NCI-H69 (cell line): ENCODE measurements around the gene CRYBG1.
"Not testable (repeated sequence)": the region's sequence is repeated elsewhere in the genome, so short reads cannot be mapped to it uniquely, and the experiment has no call there.

Source experiments
- DNase-seq: peaks from one replicate; lab custom pipeline; 2025; lab: John Stamatoyannopoulos, UW

The CRYBG1 gene

DNA sequence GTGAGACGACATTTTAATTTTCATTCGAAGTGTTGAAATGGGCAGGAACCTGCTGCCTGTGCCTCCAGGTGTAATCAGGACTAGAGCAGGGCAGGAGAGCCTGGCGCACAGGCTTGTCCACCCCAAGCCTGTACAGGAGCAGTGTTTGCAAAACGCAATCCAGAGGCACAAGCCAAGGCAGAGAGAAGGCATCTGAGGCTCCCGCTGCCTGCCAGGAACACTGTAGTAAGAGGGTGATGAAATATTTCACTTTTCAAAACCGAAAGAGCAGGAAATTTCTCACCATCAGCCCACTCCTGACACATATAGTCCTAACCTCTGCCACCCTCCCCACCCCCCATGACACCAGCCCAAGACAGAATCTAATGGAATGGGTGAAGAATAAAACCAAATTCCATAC is 136.3 kb downstream of the CRYBG1 start:
- no peak for DNase-seq

DNA sequence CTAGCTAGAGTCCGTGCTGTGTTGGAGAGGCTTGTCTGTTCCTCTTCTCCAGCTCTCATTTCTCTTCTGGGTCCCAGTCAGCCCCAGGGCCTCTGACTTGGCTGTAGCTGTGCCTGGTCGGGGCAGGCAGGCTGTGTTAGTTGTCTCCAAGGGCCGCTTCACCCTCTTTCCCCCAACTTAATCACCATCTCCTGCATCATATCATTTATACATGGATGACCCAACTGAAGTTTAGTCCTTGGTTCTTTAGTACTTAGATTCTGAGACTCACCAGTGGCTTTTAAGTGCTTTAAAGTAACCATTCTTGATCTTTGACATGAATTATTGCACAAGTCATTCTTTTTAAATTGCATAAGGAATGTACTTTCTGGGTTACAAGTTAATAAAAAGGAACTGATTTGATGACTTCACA is 141.4 kb downstream of the CRYBG1 start:
- DNase-seq = no peak

GRCh38 chr6:106502559-106502958 is 142.0 kb downstream of the CRYBG1 start:
- no peak for DNase-seq

- DNase-seq = no peak
These were observed 147.8 kb downstream of the CRYBG1 start for GRCh38 chr6:106508277-106508676.

- DNase-seq = no peak
These were observed 148.3 kb downstream of the CRYBG1 start for GRCh38 chr6:106508834-106509233.

- no peak for DNase-seq
These were observed 149.0 kb downstream of the CRYBG1 start for GRCh38 chr6:106509420-106510089.

DNA sequence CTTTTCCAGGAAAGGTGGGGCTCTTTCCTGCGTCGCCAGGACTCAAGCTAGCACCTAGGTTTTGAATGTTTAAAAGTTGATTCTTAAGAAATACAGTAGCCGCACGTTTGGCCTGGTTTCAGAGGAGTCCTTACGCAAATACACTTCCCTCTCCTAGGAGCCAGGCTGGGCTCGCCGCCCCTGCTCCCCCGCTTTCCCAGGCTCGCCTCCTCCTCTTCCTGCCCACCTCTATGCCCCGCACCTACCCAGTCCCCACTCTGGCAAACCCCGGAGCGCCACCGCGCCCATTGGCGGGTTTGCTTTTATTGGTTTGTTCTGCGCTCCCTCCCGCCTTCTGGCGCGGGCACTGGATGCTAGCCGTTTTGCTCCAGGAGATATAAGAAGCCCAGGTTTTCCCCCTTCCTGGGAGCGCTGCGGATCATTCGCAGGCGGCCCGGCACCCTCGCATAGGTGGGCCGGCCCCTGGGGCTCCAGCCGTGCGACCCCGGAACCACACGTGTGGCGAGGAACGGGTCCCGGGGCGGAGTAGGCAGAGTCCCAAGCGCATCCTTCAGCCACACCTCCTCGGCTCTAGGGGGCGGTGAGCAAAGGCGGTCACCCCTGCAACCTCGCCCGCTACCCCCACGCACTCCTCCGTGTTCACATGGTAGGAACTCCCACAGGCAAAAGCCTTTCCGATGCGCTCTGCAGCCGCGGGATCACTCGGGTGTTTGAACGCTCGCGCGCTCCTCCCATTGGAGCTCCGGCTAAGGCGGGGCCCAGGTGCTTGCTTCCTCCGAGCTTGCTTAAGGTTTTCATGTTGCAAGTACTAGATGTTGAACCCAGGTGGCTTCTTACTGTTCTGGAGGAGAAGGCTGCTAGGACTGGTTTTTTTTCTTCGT is 149.8 kb downstream of the CRYBG1 start:
- peak; percentile 93 for DNase-seq

- DNase-seq = peak; percentile 69
These were observed 151.0 kb downstream of the CRYBG1 start for GRCh38 chr6:106511288-106512047.

- DNase-seq = peak; percentile 76
These were observed 151.8 kb downstream of the CRYBG1 start for GRCh38 chr6:106512048-106512967.

DNA sequence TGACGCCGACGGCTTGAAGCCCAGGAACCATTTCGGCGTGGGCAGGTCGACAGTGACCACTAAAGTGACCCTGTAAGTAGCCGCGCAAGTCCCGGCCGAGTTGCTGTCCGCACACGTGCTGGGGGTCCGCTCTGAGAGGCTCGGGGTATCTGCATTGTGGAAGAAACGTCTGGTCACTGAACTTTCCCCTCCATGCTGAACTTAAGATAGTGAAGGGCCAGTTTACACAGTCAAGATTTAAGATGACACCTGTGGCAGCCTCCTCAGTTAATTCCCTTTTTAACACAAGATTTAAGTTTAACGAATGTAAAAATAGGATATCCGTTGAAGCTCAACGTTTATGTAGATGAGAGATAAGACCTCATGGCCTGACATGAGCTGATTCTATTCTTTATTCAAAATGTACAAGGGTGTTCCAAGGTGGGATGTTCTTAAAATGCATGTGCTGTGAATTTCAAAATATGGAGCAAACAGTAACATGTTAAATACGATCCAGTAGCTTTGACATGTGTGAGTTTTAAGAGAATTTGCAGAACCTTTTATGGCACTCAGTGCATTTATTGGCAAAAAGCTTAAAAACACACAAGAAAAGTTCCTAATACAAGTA is 152.6 kb downstream of the CRYBG1 start:
- DNase-seq = no peak

DNA sequence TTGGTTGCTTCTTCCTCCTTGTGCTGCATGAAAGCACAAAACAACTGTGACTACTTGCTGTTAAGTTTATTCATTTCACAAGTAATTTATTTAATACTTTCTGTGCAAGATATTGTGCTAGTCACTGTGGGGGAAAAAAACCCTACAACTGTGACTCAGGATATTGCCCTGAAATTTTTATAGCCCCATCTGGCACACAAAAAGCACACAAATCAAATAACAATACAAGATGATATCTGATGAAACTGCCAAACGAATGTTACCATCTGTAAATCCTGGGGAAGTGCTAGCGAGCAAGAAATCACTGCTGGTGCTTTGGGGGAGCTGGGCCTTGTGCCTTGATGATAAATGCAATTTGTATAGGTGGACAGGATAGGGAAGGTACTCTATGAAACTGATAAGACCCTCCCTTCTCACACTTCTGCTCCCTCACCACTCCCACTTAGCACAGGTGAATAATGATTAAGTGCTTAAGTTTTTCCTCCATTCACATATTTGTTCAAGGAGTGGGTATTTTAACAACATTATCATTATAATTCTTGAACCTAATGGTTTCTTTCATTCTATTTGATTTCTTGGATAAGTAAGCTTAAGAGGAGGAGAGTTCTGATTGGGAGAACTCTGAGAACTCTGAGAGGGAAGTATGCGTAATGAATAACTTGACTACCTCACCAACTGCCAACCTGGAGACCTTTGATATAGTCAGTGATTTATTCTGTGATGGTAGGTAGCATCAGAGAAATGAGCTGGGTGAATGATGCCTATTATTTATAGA is 153.5 kb downstream of the CRYBG1 start:
- peak; percentile 87 for DNase-seq

GRCh38 chr6:106514583-106514885 is 154.0 kb downstream of the CRYBG1 start:
- DNase-seq = no peak

- not testable (repeated sequence) for DNase-seq
These were observed 155.1 kb downstream of the CRYBG1 start for GRCh38 chr6:106515582-106515981.

- no peak for DNase-seq
These were observed 156.1 kb downstream of the CRYBG1 start for GRCh38 chr6:106516616-106517015.

DNA sequence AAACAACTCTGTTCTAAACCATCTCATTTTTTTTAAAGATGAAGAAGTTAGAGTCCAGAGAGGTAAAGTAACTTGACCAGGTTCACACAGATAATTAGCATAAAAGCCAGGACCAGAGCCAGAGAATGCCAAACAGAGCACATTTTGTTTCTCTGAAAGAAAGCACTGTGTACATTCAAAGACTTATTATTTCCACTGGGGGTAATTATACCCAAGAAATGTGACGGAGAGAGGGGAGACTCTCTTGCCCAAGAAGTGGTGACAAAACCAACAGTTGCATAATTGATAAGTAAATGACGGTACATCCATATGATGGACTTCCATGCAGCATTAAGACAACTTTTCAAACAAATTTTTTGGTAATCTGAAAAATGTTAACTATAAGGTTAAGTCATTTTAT is 157.2 kb downstream of the CRYBG1 start:
- peak; percentile 43 for DNase-seq

DNA sequence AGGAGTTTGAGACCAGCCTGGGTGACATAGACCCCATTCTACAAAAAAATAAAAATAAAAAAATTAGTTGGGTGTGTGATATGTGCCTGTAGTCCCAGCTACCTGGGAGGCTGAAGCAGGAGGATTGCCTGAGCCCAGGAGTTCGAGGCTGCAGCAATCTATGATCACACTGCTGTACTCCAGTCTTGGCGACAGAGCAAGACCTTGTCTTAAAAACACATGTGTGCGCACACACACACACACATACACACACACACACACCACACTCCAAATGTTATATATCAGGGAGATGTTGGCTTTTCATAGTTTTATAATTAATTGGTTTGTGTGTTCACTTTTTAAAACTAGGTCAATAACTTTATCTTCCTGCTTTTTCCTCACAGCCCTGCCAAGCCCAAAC is 158.2 kb downstream of the CRYBG1 start:
- DNase-seq = no peak

DNA sequence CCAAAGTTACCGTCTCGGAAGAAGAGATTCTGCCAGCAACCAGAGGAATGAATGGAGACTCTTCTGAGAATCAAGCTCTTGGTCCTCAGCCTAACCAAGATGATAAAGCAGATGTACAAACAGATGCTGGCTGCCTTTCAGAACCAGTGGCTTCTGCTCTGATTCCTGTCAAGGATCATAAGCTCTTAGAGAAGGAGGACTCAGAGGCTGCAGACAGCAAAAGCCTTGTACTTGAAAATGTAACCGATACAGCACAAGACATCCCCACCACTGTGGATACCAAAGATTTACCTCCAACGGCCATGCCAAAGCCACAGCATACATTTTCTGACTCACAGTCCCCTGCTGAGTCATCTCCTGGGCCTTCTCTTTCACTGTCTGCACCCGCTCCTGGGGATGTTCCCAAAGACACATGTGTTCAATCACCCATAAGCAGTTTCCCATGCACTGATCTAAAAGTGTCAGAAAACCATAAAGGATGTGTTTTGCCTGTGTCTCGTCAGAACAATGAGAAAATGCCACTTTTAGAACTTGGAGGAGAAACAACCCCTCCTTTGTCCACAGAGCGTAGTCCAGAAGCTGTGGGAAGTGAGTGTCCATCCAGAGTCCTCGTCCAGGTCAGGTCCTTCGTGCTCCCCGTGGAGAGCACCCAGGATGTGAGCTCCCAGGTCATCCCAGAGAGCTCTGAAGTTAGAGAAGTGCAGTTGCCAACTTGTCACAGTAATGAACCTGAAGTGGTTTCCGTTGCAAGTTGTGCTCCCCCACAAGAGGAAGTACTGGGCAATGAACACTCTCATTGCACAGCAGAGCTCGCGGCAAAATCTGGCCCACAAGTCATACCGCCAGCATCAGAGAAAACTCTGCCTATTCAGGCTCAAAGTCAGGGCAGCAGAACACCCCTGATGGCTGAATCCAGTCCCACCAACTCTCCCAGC is 159.2 kb downstream of the CRYBG1 start:
- DNase-seq = no peak

- no peak for DNase-seq
These were observed 160.3 kb downstream of the CRYBG1 start for GRCh38 chr6:106520711-106521401.
